Tibial artery (tissue), 4 donors: ENCODE results near the gene CYP46A1.

Experiments used
- DNase-seq, 2 donors: peaks; one replicate each; pipeline ENCODE4 v3.0.0-alpha.2; 2019
- H3K27ac ChIP-seq, 2 donors: fragments of 200-600 bp; sonication (generic) in 1 of 2; 1 replicate in 1 of 2; 2 replicates in 1 of 2; pipeline ENCODE4 v1.5.1; 2018 to 2019; ENCODE audit warnings: mild to moderate bottlenecking in 1 of 2
- H3K27me3 ChIP-seq, 2 donors: fragments of 200-600 bp; sonication (generic) in 1 of 2; one replicate each; pipeline versions ENCODE4 v1.5.1 to v1.6.0; 2016 to 2019
- H3K36me3 ChIP-seq, 3 donors: fragments of 200-600 bp; sonication (generic) in 2 of 3; one replicate each; pipeline ENCODE4 v1.5.1; 2016 to 2019; ENCODE audit warnings: mild to moderate bottlenecking in 2 of 3
- H3K4me1 ChIP-seq, 4 donors: fragments of 200-600 bp; sonication (generic) in 2 of 4; 1 replicate in 3 of 4; 2 replicates in 1 of 4; pipeline ENCODE4 v1.5.1; 2016 to 2019
- H3K4me3 ChIP-seq, 2 donors: fragments of 200-600 bp; sonication (generic) in 1 of 2; 1 replicate in 1 of 2; 2 replicates in 1 of 2; pipeline ENCODE4 v1.5.1; 2018 to 2019; ENCODE audit warnings: mild to moderate bottlenecking in 2 of 2
- H3K9me3 ChIP-seq, 3 donors: fragments of 200-600 bp; sonication (generic) in 1 of 3; one replicate each; pipeline ENCODE4 v1.5.1; 2016 to 2019
- intact Hi-C: fragments of 100-400 bp; cut with DNase I; formaldehyde crosslinking; loops from one replicate; pipeline ENCODE4 v1.15.0; 2023; ENCODE audit warnings: low total_unique reads
- TF ChIP-seq, protein P1 (sequence below), 2 experiments: fragments of 200-600 bp in 1 of 2; fragments of 450-650 bp in 1 of 2; IDR thresholded peaks; one replicate each; pipeline ENCODE4 v1.5.1; 2017 to 2019; ENCODE audit warnings: antibody characterized with exemption in 2 of 2, mild to moderate bottlenecking in 1 of 2, moderate library complexity in 1 of 2

CYP46A1 gene

DNA sequence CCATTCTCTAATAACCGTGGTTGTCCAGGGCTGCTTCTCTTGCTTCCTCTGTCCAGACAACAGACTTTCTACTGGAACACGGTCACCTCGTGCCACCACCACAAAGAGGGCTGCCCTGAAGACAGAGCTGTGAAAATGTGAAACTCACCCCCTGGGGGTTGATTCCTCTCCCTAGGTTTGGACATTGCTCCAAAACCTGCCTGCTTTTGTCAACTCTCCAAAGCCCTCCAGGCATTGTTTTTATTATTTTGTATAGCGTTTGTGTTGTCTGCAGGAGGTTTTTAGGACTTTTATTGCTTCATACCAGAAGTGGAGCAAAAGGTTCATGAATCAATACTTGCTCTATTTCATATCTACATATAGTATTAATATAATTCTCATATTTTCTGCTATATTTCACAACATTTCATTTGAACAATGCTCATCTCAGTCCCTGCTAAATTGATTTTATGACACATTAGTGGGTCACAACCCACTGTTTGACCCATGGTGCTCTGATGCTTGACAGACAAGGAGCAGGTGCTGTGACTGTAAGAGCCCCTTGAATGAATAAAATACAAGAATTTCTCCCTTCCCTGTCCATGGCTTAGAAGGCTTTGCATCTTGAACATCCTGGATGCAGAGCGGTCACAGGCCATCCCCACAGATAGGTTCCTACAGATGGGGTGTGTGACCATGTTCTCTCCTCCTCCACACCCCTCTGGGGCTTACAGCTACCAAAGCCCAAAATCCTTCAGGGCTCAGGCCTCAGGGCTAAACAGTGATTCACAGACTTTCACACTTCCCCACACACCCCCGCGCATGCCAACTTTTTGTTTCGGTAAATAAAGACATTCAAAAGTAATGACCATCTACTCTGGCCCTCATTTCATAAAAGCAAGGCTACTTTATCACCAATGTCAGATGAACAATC lies 88.5 kb downstream of the CYP46A1 start:
- DNase-seq = peak in 1 of 2 donors; percentile 42
- intact Hi-C loops = no loop called here
- TF ChIP-seq, protein P1, sequence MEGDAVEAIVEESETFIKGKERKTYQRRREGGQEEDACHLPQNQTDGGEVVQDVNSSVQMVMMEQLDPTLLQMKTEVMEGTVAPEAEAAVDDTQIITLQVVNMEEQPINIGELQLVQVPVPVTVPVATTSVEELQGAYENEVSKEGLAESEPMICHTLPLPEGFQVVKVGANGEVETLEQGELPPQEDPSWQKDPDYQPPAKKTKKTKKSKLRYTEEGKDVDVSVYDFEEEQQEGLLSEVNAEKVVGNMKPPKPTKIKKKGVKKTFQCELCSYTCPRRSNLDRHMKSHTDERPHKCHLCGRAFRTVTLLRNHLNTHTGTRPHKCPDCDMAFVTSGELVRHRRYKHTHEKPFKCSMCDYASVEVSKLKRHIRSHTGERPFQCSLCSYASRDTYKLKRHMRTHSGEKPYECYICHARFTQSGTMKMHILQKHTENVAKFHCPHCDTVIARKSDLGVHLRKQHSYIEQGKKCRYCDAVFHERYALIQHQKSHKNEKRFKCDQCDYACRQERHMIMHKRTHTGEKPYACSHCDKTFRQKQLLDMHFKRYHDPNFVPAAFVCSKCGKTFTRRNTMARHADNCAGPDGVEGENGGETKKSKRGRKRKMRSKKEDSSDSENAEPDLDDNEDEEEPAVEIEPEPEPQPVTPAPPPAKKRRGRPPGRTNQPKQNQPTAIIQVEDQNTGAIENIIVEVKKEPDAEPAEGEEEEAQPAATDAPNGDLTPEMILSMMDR (IDR thresholded peaks at IDR 0.05) = no peak
- Histone ChIP-seq H3K4me3 (no peak overlapping the region), H3K27ac (no peak overlapping the region), H3K9me3 (no peaks in the 10 kb centered on the region), H3K4me1 (peaks cover 0 to 18% (median 5%) of the 10 kb centered on the region in 4 donors), H3K27me3 (no peaks in the 10 kb centered on the region), H3K36me3 (no peaks in the 10 kb centered on the region)

DNA sequence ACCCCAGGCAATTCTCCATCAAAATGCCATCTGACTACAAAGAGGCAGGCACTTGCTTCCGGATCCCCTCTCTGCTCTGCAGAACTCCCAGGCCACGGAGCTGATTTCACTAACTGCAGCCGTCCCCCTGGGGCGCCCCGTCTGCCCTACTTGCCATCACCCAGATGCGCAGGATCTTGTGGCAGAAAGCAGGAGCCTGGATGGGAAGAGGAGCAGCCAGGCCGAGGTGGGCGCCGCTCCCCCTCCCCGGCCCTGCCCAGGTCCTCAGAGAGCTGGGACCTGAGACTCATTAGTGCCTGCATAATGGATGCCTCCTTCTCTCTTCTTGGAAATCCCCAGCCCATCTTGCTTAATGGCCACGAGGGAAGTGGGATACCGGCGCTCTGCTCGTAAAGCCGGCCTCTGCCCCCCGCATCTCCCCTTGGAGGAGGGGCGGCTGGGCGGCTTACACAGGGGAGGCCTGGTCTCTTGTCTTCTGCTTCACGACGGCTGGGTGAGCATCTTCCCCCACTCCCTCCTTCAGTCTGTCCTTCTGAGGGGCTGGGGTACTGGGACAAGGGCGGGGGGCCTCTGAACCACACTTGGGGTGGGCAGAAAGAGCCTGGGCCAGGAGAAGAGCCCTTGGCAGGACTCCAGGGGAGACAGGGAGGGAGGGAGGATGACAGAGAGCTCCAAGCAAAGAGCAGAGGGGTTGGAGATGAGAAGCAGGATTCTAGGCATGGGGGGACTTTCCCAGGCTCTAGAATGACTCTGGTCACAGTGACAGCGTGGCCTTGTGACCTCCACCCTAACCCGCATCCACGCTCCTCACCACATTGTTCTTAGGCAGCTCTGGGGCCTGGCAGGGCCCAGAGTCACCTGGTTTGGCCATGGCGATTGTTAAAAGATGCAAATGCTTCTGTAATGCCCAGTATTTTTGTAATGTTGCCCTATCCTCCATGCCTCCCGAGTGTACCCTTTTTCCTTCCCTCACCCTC lies 89.7 kb downstream of the CYP46A1 start:
- TF ChIP-seq, protein P1 (IDR thresholded peaks at IDR 0.05) = no peak
- no peak overlapping the region for H3K27ac ChIP-seq
- H3K4me1 ChIP-seq = peaks cover 0 to 10% (median 4%) of the 10 kb centered on the region in 4 donors
- H3K9me3 ChIP-seq = peaks cover 0 to 4% (median 0%) of the 10 kb centered on the region in 3 donors
- no peak overlapping the region for H3K4me3 ChIP-seq
- H3K27me3 ChIP-seq = no peaks in the 10 kb centered on the region
- DNase-seq = peak in 1 of 2 donors; percentile 34
- H3K36me3 ChIP-seq = no peaks in the 10 kb centered on the region
- intact Hi-C loops = no loop called here

DNA sequence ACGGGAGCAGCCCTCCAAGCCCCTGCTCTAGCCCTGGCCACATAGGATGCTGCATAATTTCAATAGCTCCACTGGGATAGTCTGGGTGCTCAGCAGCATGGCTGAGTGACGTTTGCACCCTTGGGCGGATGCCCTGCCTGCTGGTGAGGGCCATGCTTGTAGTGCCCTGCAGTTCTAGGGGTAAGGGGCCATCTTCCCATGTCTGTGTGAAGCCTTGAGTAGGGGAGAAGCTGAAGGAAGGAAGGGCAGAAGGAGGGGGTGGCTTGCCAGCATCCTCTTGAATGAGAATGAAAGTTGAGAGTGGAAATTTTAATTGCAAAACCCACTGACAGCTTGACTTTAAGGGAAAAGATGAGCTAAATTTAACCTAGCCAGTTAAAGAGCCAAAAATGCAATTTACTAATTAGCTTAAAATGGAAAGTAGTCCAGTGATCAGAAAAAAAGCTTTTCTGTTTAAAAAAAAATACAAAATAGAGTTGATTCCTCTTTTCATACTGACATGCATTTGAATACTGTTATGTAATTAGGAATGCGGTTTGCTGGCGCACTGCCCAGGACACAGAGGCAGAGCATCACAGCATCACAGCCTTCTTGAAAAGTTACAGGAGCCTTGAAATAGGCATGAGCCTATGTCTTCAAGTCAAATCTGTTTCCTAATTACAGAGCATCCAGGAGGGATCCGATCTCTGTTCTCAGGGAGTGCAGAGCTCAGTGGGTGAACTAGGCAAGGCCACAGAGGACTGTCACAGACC lies 90.6 kb downstream of the CYP46A1 start:
- Histone ChIP-seq H3K27ac (no peak overlapping the region), H3K9me3 (peaks cover 0 to 4% (median 0%) of the 10 kb centered on the region in 3 donors), H3K27me3 (no peaks in the 10 kb centered on the region), H3K36me3 (no peaks in the 10 kb centered on the region), H3K4me1 (peaks cover 0 to 10% (median 4%) of the 10 kb centered on the region in 4 donors), H3K4me3 (no peak overlapping the region)
- intact Hi-C loops = no loop called here
- TF ChIP-seq, protein P1 (IDR thresholded peaks at IDR 0.05) = no peak
- no peak for DNase-seq

- TF ChIP-seq, protein P1 (IDR thresholded peaks at IDR 0.05) = no peak
- peaks cover 0 to 10% (median 4%) of the 10 kb centered on the region in 4 donors for H3K4me1 ChIP-seq
- no peak overlapping the region for H3K27ac ChIP-seq
- peaks cover 0 to 4% (median 0%) of the 10 kb centered on the region in 3 donors for H3K9me3 ChIP-seq
- no peaks in the 10 kb centered on the region for H3K27me3 ChIP-seq
- no peak overlapping the region for H3K4me3 ChIP-seq
- DNase-seq = no peak
- intact Hi-C loops = no loop called here
- no peaks in the 10 kb centered on the region for H3K36me3 ChIP-seq
Observed at GRCh38 chr14:99775351-99775750, 91.3 kb downstream of the CYP46A1 start.
